H9 (cell line): ENCODE results near the gene RRAGD. TPM values are rescaled to one million over a fixed set of nuclear protein-coding genes. Genes with fewer than 3 reads are reported as not detected.

Source experiments
- DNase-seq: peaks from one replicate; pipeline ENCODE4 v3.0.0-alpha.2; 2017
- H2AFZ ChIP-seq: one replicate; pipeline ENCODE4 v1.6.1; 2013; ENCODE audit warnings: mild to moderate bottlenecking, low read length, control low read depth, moderate library complexity
- H2AK5ac ChIP-seq: 2 replicates; pipeline ENCODE4 v1.6.1; 2013; ENCODE audit warnings: low read length, control low read depth, mixed read lengths; ENCODE audit not compliant: insufficient read length
- H2BK120ac ChIP-seq: one replicate; pipeline ENCODE4 v1.6.1; 2013; ENCODE audit warnings: low read depth, mild to moderate bottlenecking, low read length, control low read depth, inconsistent platforms; ENCODE audit not compliant: poor library complexity, severe bottlenecking
- H2BK12ac ChIP-seq: 2 replicates; pipeline ENCODE4 v1.6.1; 2013; ENCODE audit warnings: low read length, control low read depth, mixed read lengths, low read depth; ENCODE audit not compliant: insufficient read length
- H2BK15ac ChIP-seq: 2 replicates; pipeline ENCODE4 v1.6.1; 2013; ENCODE audit warnings: low read depth, low read length, control low read depth
- H2BK20ac ChIP-seq: one replicate; pipeline ENCODE4 v1.6.1; 2013; ENCODE audit warnings: low read depth, mild to moderate bottlenecking, low read length, control low read depth, inconsistent platforms; ENCODE audit not compliant: poor library complexity, severe bottlenecking
- H2BK5ac ChIP-seq: 2 replicates; pipeline ENCODE4 v1.6.1; 2013; ENCODE audit warnings: low read length, control low read depth, mixed read lengths; ENCODE audit not compliant: insufficient read length
- H3K14ac ChIP-seq: 2 replicates; pipeline ENCODE4 v1.6.1; 2013; ENCODE audit warnings: low read length, control low read depth; ENCODE audit not compliant: insufficient read depth
- H3K18ac ChIP-seq: 2 replicates; pipeline ENCODE4 v1.6.1; 2013; ENCODE audit warnings: low read depth, mild to moderate bottlenecking, mixed read lengths, low read length, control low read depth; ENCODE audit not compliant: insufficient read length
- H3K23ac ChIP-seq: 2 replicates; pipeline ENCODE4 v1.6.1; 2013; ENCODE audit warnings: low read length, control low read depth, mixed read lengths, low read depth; ENCODE audit not compliant: insufficient read length
- H3K23me2 ChIP-seq: 2 replicates; pipeline ENCODE4 v1.6.1; 2013; ENCODE audit warnings: low read depth, mild to moderate bottlenecking, mixed read lengths, low read length, control low read depth; ENCODE audit not compliant: insufficient read length, poor library complexity, severe bottlenecking
- H3K27ac ChIP-seq: 2 replicates; pipeline ENCODE4 v1.5.1; 2013; ENCODE audit warnings: low read length, control low read depth, mixed read lengths, low read depth; ENCODE audit not compliant: insufficient read length
- H3K27me3 ChIP-seq: 2 replicates; pipeline ENCODE4 v1.6.1; 2013; ENCODE audit warnings: low read length, control low read depth, inconsistent platforms; ENCODE audit not compliant: insufficient read depth
- H3K4ac ChIP-seq: 2 replicates; pipeline ENCODE4 v1.6.1; 2013; ENCODE audit warnings: low read depth, mild to moderate bottlenecking, control low read depth, inconsistent platforms, low read length, moderate library complexity
- H3K4me1 ChIP-seq: 2 replicates; pipeline ENCODE4 v1.6.1; 2013; ENCODE audit warnings: low read length, control low read depth, inconsistent platforms; ENCODE audit not compliant: insufficient read depth
- H3K4me2 ChIP-seq: 2 replicates; pipeline ENCODE4 v1.6.1; 2013; ENCODE audit warnings: low read length, control low read depth, mixed read lengths; ENCODE audit not compliant: insufficient read length, insufficient read depth
- H3K56ac ChIP-seq: 2 replicates; pipeline ENCODE4 v1.6.1; 2013; ENCODE audit warnings: low read depth, mild to moderate bottlenecking, mixed read lengths, low read length, control low read depth; ENCODE audit not compliant: insufficient read length
- H3K79me1 ChIP-seq: 2 replicates; pipeline ENCODE4 v1.6.1; 2013; ENCODE audit warnings: low read depth, mild to moderate bottlenecking, moderate library complexity, low read length, control low read depth, inconsistent platforms; ENCODE audit not compliant: insufficient read depth, poor library complexity, severe bottlenecking
- H3K79me2 ChIP-seq: 2 replicates; pipeline ENCODE4 v1.6.1; 2013; ENCODE audit warnings: low read length, control low read depth, inconsistent platforms; ENCODE audit not compliant: insufficient read depth
- H3K9ac ChIP-seq: 2 replicates; pipeline ENCODE4 v1.6.1; 2013; ENCODE audit warnings: low read length, control low read depth, mixed read lengths; ENCODE audit not compliant: insufficient read length; ENCODE audit errors: extremely low read depth
- H3K9me3 ChIP-seq: one replicate; pipeline ENCODE4 v1.6.1; 2013; ENCODE audit warnings: low read depth, low read length, inconsistent platforms; ENCODE audit not compliant: control insufficient read depth
- H3T11ph ChIP-seq: one replicate; pipeline ENCODE4 v1.6.1; 2013; ENCODE audit warnings: mild to moderate bottlenecking, low read length, control low read depth, inconsistent platforms
- H4K20me1 ChIP-seq: one replicate; pipeline ENCODE4 v1.6.1; 2013; ENCODE audit not compliant: control insufficient read depth, insufficient read length, insufficient read depth
- H4K5ac ChIP-seq: 2 replicates; pipeline ENCODE4 v1.6.1; 2013; ENCODE audit warnings: low read depth, mild to moderate bottlenecking, mixed read lengths, low read length, control low read depth; ENCODE audit not compliant: insufficient read length
- H4K8ac ChIP-seq: replicated peaks from 2 replicates; pipeline ENCODE4 v1.6.1; 2013; ENCODE audit warnings: low read length, control low read depth, mixed read lengths, low read depth; ENCODE audit not compliant: insufficient read length
- H4K91ac ChIP-seq: 2 replicates; pipeline ENCODE4 v1.6.1; 2013; ENCODE audit warnings: low read depth, mild to moderate bottlenecking, moderate library complexity, mixed read lengths, low read length, control low read depth; ENCODE audit not compliant: insufficient read length
- H3K27ac Mint-ChIP-seq, 3 experiments: 2 replicates in 2 of 3; 3 replicates in 1 of 3; pipeline ENCODE4 v1.8.0; 2020 to 2021; ENCODE audit warnings: mixed read lengths in 3 of 3, mild to moderate bottlenecking in 1 of 3, moderate library complexity in 1 of 3
- H3K27me3 Mint-ChIP-seq: 2 replicates; pipeline ENCODE4 v1.8.0; 2021; ENCODE audit warnings: low read depth, mild to moderate bottlenecking, moderate library complexity, mixed read lengths
- H3K36me3 Mint-ChIP-seq, 3 experiments: 2 replicates in 2 of 3; 3 replicates in 1 of 3; pipeline ENCODE4 v1.8.0; 2020 to 2021; ENCODE audit warnings: low read depth in 3 of 3, mixed read lengths in 3 of 3; ENCODE audit not compliant: insufficient read depth in 1 of 3
- H3K4me1 Mint-ChIP-seq, 2 experiments: 2 replicates each; pipeline ENCODE4 v1.8.0; 2020; ENCODE audit warnings: mixed read lengths in 2 of 2
- H3K4me3 Mint-ChIP-seq, 2 experiments: 2 replicates in 1 of 2; 3 replicates in 1 of 2; pipeline ENCODE4 v1.8.0; 2020 to 2021; ENCODE audit warnings: mild to moderate bottlenecking in 2 of 2, mixed read lengths in 2 of 2, moderate library complexity in 1 of 2
- H3K9me3 Mint-ChIP-seq, 2 experiments: 2 replicates in 1 of 2; 3 replicates in 1 of 2; pipeline ENCODE4 v1.8.0; 2020; ENCODE audit warnings: mild to moderate bottlenecking in 2 of 2, mixed read lengths in 2 of 2, moderate library complexity in 1 of 2
- WGBS: extraction: QIAGEN DNeasy Blood & Tissue Kit; methylation state at CpG from one replicate; pipeline ENCODE4 v1.1.7; 2013; ENCODE audit warnings: missing lambda C conversion rate, low lambda C conversion rate, mixed read lengths; ENCODE audit not compliant: insufficient read length; ENCODE audit errors: extremely low coverage; 5-methylcytosine and 5-hydroxymethylcytosine counted together
- total RNA-seq: library from RNA; stranded (reverse); gene quantifications from 2 replicates; pipeline ENCODE4 v1.2.1, GENCODE V29; 2021
- TF ChIP-seq, protein P1 (sequence below): fragments of 200-600 bp; sonication (generic); conservative IDR thresholded peaks from 3 replicates; pipeline ENCODE4 v1.8.0; 2021; ENCODE audit warnings: antibody characterized with exemption, mild to moderate bottlenecking

Gene RRAGD
- total RNA-seq, 1 experiment from 2014 or later, result 10.6 TPM

DNA sequence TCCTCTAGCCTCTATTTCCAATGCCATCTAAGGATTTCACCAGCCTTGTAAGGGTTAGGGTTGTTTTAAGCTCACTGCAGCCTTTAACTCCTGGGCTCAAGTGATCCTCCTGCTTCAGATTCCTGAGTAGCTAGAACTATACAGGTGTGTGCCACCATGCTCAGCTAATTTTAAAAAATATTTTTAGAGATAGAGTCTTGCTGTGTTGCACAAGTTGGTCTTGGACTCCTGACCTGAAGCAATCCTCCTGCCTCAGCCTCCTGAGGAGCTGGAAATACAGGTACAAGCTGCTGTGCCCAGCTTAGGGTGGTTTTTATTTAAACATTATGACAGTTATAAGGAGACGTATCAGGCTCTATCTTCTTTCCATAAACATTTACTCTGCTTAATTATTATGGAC lies 47.4 kb upstream of the RRAGD start:
- Histone ChIP-seq H3T11ph (no peak overlapping the region), H3K14ac (no peak overlapping the region), H2AFZ (no peak overlapping the region), H3K9ac (no peak overlapping the region), H2BK120ac (no peak overlapping the region), H3K79me2 (no peaks in the 10 kb centered on the region), H3K23ac (no peak overlapping the region), H2BK20ac (no peak overlapping the region), H3K4me2 (no peak overlapping the region), H3K4ac (no peak overlapping the region), H3K27ac (no peak overlapping the region), H4K5ac (no peak overlapping the region), H3K18ac (no peak overlapping the region), H2BK5ac (no peak overlapping the region), H3K9me3 (no peaks in the 10 kb centered on the region), H3K56ac (no peak overlapping the region), H4K8ac (no peak overlapping the region), H4K20me1 (peaks cover 3% of the 10 kb centered on the region), H3K27me3 (no peaks in the 10 kb centered on the region), H3K23me2 (no peaks in the 10 kb centered on the region), H2BK15ac (no peak overlapping the region), H3K4me1 (no peaks in the 10 kb centered on the region), H4K91ac (no peak overlapping the region), H3K79me1 (no peaks in the 10 kb centered on the region), H2AK5ac (no peak overlapping the region), H2BK12ac (no peak overlapping the region)
- H3K9me3 Mint-ChIP-seq, result no peaks in the 10 kb centered on the region; a peak in 1 of 5 replicates
- no peak for DNase-seq
- no CpG with 5 or more reads among the region's 1 CpG for WGBS
- TF ChIP-seq, protein P1, sequence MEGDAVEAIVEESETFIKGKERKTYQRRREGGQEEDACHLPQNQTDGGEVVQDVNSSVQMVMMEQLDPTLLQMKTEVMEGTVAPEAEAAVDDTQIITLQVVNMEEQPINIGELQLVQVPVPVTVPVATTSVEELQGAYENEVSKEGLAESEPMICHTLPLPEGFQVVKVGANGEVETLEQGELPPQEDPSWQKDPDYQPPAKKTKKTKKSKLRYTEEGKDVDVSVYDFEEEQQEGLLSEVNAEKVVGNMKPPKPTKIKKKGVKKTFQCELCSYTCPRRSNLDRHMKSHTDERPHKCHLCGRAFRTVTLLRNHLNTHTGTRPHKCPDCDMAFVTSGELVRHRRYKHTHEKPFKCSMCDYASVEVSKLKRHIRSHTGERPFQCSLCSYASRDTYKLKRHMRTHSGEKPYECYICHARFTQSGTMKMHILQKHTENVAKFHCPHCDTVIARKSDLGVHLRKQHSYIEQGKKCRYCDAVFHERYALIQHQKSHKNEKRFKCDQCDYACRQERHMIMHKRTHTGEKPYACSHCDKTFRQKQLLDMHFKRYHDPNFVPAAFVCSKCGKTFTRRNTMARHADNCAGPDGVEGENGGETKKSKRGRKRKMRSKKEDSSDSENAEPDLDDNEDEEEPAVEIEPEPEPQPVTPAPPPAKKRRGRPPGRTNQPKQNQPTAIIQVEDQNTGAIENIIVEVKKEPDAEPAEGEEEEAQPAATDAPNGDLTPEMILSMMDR, result no peak
- H3K4me3 Mint-ChIP-seq, result no peak overlapping the region
- no peak overlapping the region for H3K27ac Mint-ChIP-seq
- H3K27me3 Mint-ChIP-seq, result no peaks in the 10 kb centered on the region; the same call in 1 of the 2 replicates
- H3K36me3 Mint-ChIP-seq, result no peaks in the 10 kb centered on the region
- H3K4me1 Mint-ChIP-seq, result peaks cover 2 to 6% of the 10 kb centered on the region in 2 experiments; a peak in 2 of 4 replicates
